Right cardiac atrium (tissue), 5 donors: Measurements from ENCODE around the gene PEAK1. TPM values are rescaled to one million over a fixed set of nuclear protein-coding genes. Genes with fewer than 3 reads are reported as not detected.

Experiments
- ATAC-seq, 2 donors: fragments of 200-7000 bp; cut with Tn5 transposase; one replicate each; pipeline versions ENCODE4 v1.8.0 to v1.9.1; 2020; ENCODE audit warnings: moderate library complexity in 2 of 2, mild to moderate bottlenecking in 1 of 2
- DNase-seq, 3 donors: peaks; one replicate each; pipeline ENCODE4 v3.0.0-alpha.2; 2020
- H3K27ac ChIP-seq: one replicate; pipeline ENCODE4 v1.5.1; 2013; ENCODE audit warnings: mild to moderate bottlenecking, low read length, control low read depth, moderate library complexity
- H3K27me3 ChIP-seq: one replicate; pipeline ENCODE4 v1.6.1; 2013; ENCODE audit not compliant: control insufficient read depth, insufficient read depth
- H3K4me1 ChIP-seq: one replicate; pipeline ENCODE4 v1.6.1; 2013; ENCODE audit warnings: low read length; ENCODE audit not compliant: control insufficient read depth, insufficient read depth
- H3K4me3 ChIP-seq: one replicate; pipeline ENCODE4 v1.5.1; 2013; ENCODE audit warnings: low read length, control low read depth
- H3K9me3 ChIP-seq: one replicate; pipeline ENCODE4 v1.6.1; 2013; ENCODE audit warnings: low read length; ENCODE audit not compliant: control insufficient read depth
- WGBS: extraction: QIAGEN DNeasy Blood & Tissue Kit; methylation state at CpG from one replicate; pipeline ENCODE4 v1.1.7; 2013; 5-methylcytosine and 5-hydroxymethylcytosine counted together
- intact Hi-C, 4 donors: fragments of 100-400 bp; cut with DNase I; formaldehyde crosslinking; loops; one replicate each; pipeline versions ENCODE4 v1.11.0 to v1.14.0; 2022 to 2023
- polyA plus RNA-seq: library from polyadenylated mRNA; stranded (reverse); fragments of 200-250 nt; gene quantifications from one replicate; pipeline ENCODE4 v1.2.3, GENCODE V29; 2013
- total RNA-seq, 4 donors: library from RNA; stranded (reverse); fragmentation: NEBNext Ultra II Directional; extraction: Animal tissue kit (Norgen Biotek cat#: 25700); gene quantifications; one replicate each; pipeline ENCODE4 v1.2.1, GENCODE V29; 2021
- donor health status: healthy with polysubstance abuse.
- donor health status: DM: no; HTN: yes; CAD: no.
- donor health status: DM: no; HTN: no; CAD: no.
- donor health status: DM: no; HTN: yes; CAD: no; lungs with severe emphysema.
- donor health status: DM: yes; HTN: yes; CAD: no.

PEAK1 gene
- total and polyA plus RNA-seq, 5 donors: 13.8 to 97.3 (median 89.4) TPM

DNA sequence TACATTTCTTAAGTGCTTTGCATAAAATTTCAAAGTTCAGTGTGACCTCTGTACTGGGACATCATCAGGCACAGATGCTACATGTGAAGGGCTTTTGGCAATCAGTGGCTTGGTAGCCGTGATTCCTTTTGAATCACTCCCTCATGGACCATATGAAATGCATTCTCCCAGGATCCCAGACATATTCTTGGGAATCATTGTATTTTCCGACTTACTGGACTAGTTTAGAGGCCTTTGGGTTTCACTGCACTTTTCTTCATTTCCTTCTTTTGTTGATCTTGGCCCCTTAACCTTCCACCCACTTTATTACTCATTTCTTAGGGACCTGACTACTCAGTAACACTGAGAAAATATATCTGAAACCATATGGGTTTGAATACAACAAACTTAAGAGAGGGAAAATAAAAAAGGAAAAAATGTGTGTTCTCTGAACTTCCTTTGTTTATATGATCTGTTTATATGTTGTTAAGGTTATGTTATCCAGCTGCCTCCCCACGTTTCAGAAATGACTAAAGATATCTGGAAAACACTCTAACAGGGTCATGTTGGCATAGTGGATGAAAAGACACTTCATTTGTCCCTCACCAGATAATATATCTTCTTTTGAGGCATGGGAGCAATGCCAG, 35.9 kb upstream of the PEAK1 start:
- no peak overlapping the region for H3K4me3 ChIP-seq
- H3K9me3 ChIP-seq: no peaks in the 10 kb centered on the region
- no peaks in the 10 kb centered on the region for H3K27me3 ChIP-seq
- DNase-seq (no peak), ATAC-seq (peak; percentile 65 to 88)
- peaks cover 7% of the 10 kb centered on the region for H3K4me1 ChIP-seq
- 20% methylated on average over 3 of the region's 3 CpGs for WGBS
- H3K27ac ChIP-seq: no peak overlapping the region
- intact Hi-C loops: no loop called here

DNA sequence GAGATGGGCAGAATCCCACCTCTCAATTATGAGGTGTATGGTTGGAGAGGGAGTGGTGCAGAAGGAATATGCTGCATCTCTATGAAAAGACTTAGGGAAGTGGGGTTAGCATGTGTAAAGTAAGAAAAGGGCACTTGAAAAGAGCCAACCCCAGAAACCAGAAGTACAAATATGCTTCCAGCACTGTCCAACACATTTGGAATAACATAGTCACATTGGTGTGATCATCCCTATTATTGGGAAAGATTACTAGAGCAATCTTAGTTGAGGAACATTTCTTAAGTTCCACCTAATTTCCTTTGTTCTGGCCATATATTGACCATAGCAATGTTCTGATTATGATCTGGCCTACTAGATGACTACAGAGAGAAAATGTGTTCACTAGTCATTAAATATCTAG, 35.0 kb upstream of the PEAK1 start:
- ATAC-seq (no peak), DNase-seq (no peak)
- no peak overlapping the region for H3K4me3 ChIP-seq
- H3K9me3 ChIP-seq: no peaks in the 10 kb centered on the region
- H3K4me1 ChIP-seq: peaks cover 7% of the 10 kb centered on the region
- H3K27ac ChIP-seq: no peak overlapping the region
- H3K27me3 ChIP-seq: no peaks in the 10 kb centered on the region
- intact Hi-C loops: no loop called here

GRCh38 chr15:77454265-77454664, 34.4 kb upstream of the PEAK1 start:
- H3K4me3 ChIP-seq: no peak overlapping the region
- 60% methylated on average over 1 of the region's 1 CpG for WGBS
- no peak overlapping the region for H3K27ac ChIP-seq
- intact Hi-C loops: no loop called here
- H3K4me1 ChIP-seq: peaks cover 7% of the 10 kb centered on the region
- ATAC-seq (no peak), DNase-seq (no peak)
- no peaks in the 10 kb centered on the region for H3K9me3 ChIP-seq
- H3K27me3 ChIP-seq: no peaks in the 10 kb centered on the region

GRCh38 chr15:77446840-77447390, 27.0 kb upstream of the PEAK1 start:
- WGBS: 62% methylated on average over 4 of the region's 4 CpGs
- DNase-seq (no peak), ATAC-seq (peak in 1 of 2 donors; percentile 22)
- Histone ChIP-seq H3K9me3 (no peaks in the 10 kb centered on the region), H3K4me1 (peaks cover 5% of the 10 kb centered on the region), H3K4me3 (no peak overlapping the region), H3K27ac (no peak overlapping the region), H3K27me3 (no peaks in the 10 kb centered on the region)
- intact Hi-C loops: no loop called here

- H3K27ac ChIP-seq: no peak overlapping the region
Observed at GRCh38 chr15:77440378-77440999, 20.6 kb upstream of the PEAK1 start.

GRCh38 chr15:77437264-77437663, 17.4 kb upstream of the PEAK1 start:
- H3K9me3 ChIP-seq: no peaks in the 10 kb centered on the region
- no peaks in the 10 kb centered on the region for H3K27me3 ChIP-seq
- H3K4me1 ChIP-seq: no peaks in the 10 kb centered on the region
- intact Hi-C loops: no loop called here
- no peak overlapping the region for H3K4me3 ChIP-seq
- DNase-seq (no peak), ATAC-seq (no peak)
- no peak overlapping the region for H3K27ac ChIP-seq
- WGBS: 98% methylated on average over 4 of the region's 4 CpGs

More at GRCh38 chr15:77440378-77440999, 20.6 kb upstream of the PEAK1 start:
- H3K4me3 ChIP-seq: no peak overlapping the region
- intact Hi-C loops: no loop called here
- peaks cover under 1% of the 10 kb centered on the region for H3K4me1 ChIP-seq
- H3K9me3 ChIP-seq: no peaks in the 10 kb centered on the region
- no peaks in the 10 kb centered on the region for H3K27me3 ChIP-seq
- ATAC-seq (no peak), DNase-seq (no peak)
- WGBS: 68% methylated on average over 3 of the region's 3 CpGs

- H3K9me3 ChIP-seq: no peaks in the 10 kb centered on the region
Observed at GRCh38 chr15:77436822-77437221, 16.9 kb upstream of the PEAK1 start.

DNA sequence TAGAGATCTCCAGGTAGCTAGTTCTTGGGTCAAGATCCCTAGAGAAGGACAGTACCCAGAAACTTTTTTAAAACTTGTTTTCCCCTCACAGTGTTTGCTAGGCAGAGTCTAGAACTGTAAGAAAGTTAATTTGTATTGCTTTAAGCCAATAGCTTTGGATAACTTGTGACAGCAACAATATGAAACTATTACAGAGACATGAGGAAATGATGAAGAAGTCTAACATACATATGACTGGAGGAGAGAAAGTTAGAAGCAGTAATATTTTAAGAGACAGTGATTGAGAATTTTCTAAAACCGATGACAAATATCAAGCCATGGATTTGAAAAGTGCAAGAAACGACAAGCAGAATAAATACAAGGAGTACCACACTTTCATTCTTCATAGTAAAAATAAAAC, 10.7 kb upstream of the PEAK1 start:
- no peaks in the 10 kb centered on the region for H3K4me1 ChIP-seq
- intact Hi-C loops: no loop called here
- 88% methylated on average over 2 of the region's 2 CpGs for WGBS
- H3K27me3 ChIP-seq: no peaks in the 10 kb centered on the region
- no peaks in the 10 kb centered on the region for H3K9me3 ChIP-seq
- ATAC-seq (no peak), DNase-seq (no peak)
- no peak overlapping the region for H3K4me3 ChIP-seq
- H3K27ac ChIP-seq: no peak overlapping the region

More at GRCh38 chr15:77436822-77437221, 16.9 kb upstream of the PEAK1 start:
- H3K4me3 ChIP-seq: no peak overlapping the region
- DNase-seq (no peak), ATAC-seq (no peak)
- H3K27me3 ChIP-seq: no peaks in the 10 kb centered on the region
- 95% methylated on average over 2 of the region's 2 CpGs for WGBS
- H3K4me1 ChIP-seq: no peaks in the 10 kb centered on the region
- intact Hi-C loops: no loop called here
- no peak overlapping the region for H3K27ac ChIP-seq

DNA sequence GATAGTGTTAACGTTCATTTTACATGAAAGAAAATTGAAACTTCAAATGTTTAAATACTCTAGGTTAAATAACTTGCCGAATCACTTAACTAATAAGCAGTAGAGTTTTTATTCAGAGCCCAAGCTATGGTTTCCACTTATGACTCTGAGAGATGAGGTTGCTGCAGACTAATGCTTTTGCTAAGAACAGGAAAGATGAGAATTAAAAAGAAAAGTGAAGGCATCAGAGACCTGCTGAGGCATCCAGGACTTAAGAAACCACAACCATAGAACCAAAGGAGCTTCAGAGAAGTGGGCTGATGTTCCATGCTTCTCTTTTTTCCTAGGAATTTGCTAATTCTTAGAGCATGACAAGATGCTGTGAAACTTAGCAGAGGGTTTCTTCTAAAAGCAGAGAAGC, 10.3 kb upstream of the PEAK1 start:
- intact Hi-C loops: no loop called here
- whole genome bisulfite sequencing: 68% methylated on average over 2 of the region's 2 CpGs
- no peak for DNase-seq

DNA sequence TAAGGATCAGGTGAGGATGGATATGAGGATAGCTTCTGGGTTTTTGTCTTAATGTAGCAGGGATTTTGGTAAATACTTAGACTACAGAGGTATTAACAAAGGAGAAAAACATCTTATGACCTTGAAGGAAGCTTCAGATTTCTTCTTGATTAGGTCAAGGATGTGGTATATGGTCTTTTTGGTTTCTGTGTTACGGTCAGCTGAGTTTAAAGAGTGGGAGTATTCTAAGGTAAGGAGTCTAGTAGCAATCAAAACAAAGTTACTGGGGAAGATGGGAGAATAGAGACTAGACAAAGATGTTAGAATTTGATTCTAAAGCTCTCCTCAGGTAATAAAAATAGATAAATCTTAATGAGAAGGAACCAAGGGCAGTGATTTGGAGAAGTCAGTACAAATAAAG, 7.0 kb upstream of the PEAK1 start:
- WGBS: 89% methylated on average over 1 of the region's 1 CpG
- Histone ChIP-seq H3K27ac (no peak overlapping the region), H3K4me1 (peaks cover 2% of the 10 kb centered on the region), H3K9me3 (no peaks in the 10 kb centered on the region), H3K27me3 (no peaks in the 10 kb centered on the region), H3K4me3 (no peak overlapping the region)
- DNase-seq: no peak
- intact Hi-C loops: loop anchor here in 2 of 4 donors (10.0 kb wide), 2 partner anchors 58 to 68 kb away; no protein-coding TSS in a partner anchor
- no peak for ATAC-seq

More for the DNA sequence above, 10.3 kb upstream of the PEAK1 start:
- Histone ChIP-seq H3K27me3 (no peaks in the 10 kb centered on the region), H3K27ac (no peak overlapping the region), H3K4me1 (no peaks in the 10 kb centered on the region), H3K4me3 (no peak overlapping the region), H3K9me3 (no peaks in the 10 kb centered on the region)
- no peak for ATAC-seq

GRCh38 chr15:77426377-77426776, 6.5 kb upstream of the PEAK1 start:
- Histone ChIP-seq H3K9me3 (no peaks in the 10 kb centered on the region), H3K27ac (no peak overlapping the region), H3K4me1 (peaks cover 2% of the 10 kb centered on the region), H3K4me3 (no peak overlapping the region), H3K27me3 (no peaks in the 10 kb centered on the region)
- no peak for DNase-seq
- WGBS: 82% methylated on average over 1 of the region's 1 CpG
- no peak for ATAC-seq
- intact Hi-C loops: loop anchor here in 2 of 4 donors (10.0 kb wide), 2 partner anchors 58 to 68 kb away; no protein-coding TSS in a partner anchor
